ENCODE data around the gene ABHD12B. TPM values are rescaled to one million over a fixed set of nuclear protein-coding genes. Genes with fewer than 3 reads are reported as not detected.

Gene ABHD12B
- total RNA-seq, 1 experiment from 2014 or later = 9.6 TPM

GRCh38 chr14:50944647-50945413 lies 73.0 kb downstream of the ABHD12B start:
- Histone ChIP-seq H3K36me3 (replicated peaks; ENCODE audit: control insufficient read depth, insufficient read depth, low read length) (peaks cover 8% of the 10 kb centered on the region), H3K4me3 (ENCODE audit: insufficient read depth, low read depth, low read length) (peak overlapping the region; percentile 87), H3K27me3 (ENCODE audit: control insufficient read depth, insufficient read depth, low read length) (peaks cover 1% of the 10 kb centered on the region; the same call in 1 of the 2 replicates)
- no peak for DNase-seq

- no peak for DNase-seq
- peaks cover 1% of the 10 kb centered on the region; the same call in 1 of the 2 replicates for H3K27me3 ChIP-seq (ENCODE audit: control insufficient read depth, insufficient read depth, low read length)
- no peak overlapping the region for H3K4me3 ChIP-seq (ENCODE audit: insufficient read depth, low read depth, low read length)
- H3K36me3 ChIP-seq (replicated peaks; ENCODE audit: control insufficient read depth, insufficient read depth, low read length) = peaks cover 5% of the 10 kb centered on the region
Observed at GRCh38 chr14:50946234-50946935, 74.5 kb downstream of the ABHD12B start.

GRCh38 chr14:50947446-50947845 lies 75.6 kb downstream of the ABHD12B start:
- Histone ChIP-seq H3K36me3 (replicated peaks; ENCODE audit: control insufficient read depth, insufficient read depth, low read length) (no peaks in the 10 kb centered on the region), H3K27me3 (ENCODE audit: control insufficient read depth, insufficient read depth, low read length) (peaks cover 1% of the 10 kb centered on the region; the same call in 1 of the 2 replicates), H3K4me3 (ENCODE audit: insufficient read depth, low read depth, low read length) (no peak overlapping the region)
- no peak for DNase-seq

- no peak for DNase-seq
- H3K27me3 ChIP-seq (ENCODE audit: control insufficient read depth, insufficient read depth, low read length) = peaks cover 1% of the 10 kb centered on the region; the same call in 1 of the 2 replicates
- H3K36me3 ChIP-seq (replicated peaks; ENCODE audit: control insufficient read depth, insufficient read depth, low read length) = no peaks in the 10 kb centered on the region
- H3K4me3 ChIP-seq (ENCODE audit: insufficient read depth, low read depth, low read length) = no peak overlapping the region
Observed at GRCh38 chr14:50948205-50948604, 76.4 kb downstream of the ABHD12B start.

- H3K4me3 ChIP-seq (ENCODE audit: insufficient read depth, low read depth, low read length) = no peak overlapping the region
- no peaks in the 10 kb centered on the region for H3K27me3 ChIP-seq (ENCODE audit: control insufficient read depth, insufficient read depth, low read length)
- no peak for DNase-seq
- no peaks in the 10 kb centered on the region for H3K36me3 ChIP-seq (replicated peaks; ENCODE audit: control insufficient read depth, insufficient read depth, low read length)
Observed at GRCh38 chr14:50951032-50951431, 79.2 kb downstream of the ABHD12B start.

GRCh38 chr14:50953502-50953901 lies 81.6 kb downstream of the ABHD12B start:
- Histone ChIP-seq H3K4me3 (ENCODE audit: insufficient read depth, low read depth, low read length) (no peak overlapping the region), H3K27me3 (ENCODE audit: control insufficient read depth, insufficient read depth, low read length) (no peaks in the 10 kb centered on the region)
- no peak for DNase-seq

More at GRCh38 chr14:50953502-50953901, 81.6 kb downstream of the ABHD12B start:
- no peaks in the 10 kb centered on the region for H3K36me3 ChIP-seq (replicated peaks; ENCODE audit: control insufficient read depth, insufficient read depth, low read length)

Other genes with a start within 250 kb of the ABHD12B start
- 28.4 and 36.0 TPM in 2 replicates for gene SAV1, start 203.7 kb upstream of the ABHD12B start, total RNA-seq (2014; rRNA removed; shearing (Covaris generic))
- 8.5 and 14.2 TPM in 2 replicates for gene NIN, start 40.9 kb upstream of the ABHD12B start, total RNA-seq (2014; rRNA removed; shearing (Covaris generic))
- 71.4 and 103 TPM in 2 replicates for gene PYGL, start 72.4 kb downstream of the ABHD12B start, total RNA-seq (2014; rRNA removed; shearing (Covaris generic))
- 0.70 and 0.73 TPM in 2 replicates for gene TRIM9, start 223.1 kb downstream of the ABHD12B start, total RNA-seq (2014; rRNA removed; shearing (Covaris generic))

Data from H7 (cell line).